ENCODE data around the gene GEMIN4. TPM values are rescaled to one million over a fixed set of nuclear protein-coding genes. Genes with fewer than 3 reads are reported as not detected.

Gene GEMIN4
- total RNA-seq = 10 to 100 TPM; 41.4 to 45.8 TPM

DNA sequence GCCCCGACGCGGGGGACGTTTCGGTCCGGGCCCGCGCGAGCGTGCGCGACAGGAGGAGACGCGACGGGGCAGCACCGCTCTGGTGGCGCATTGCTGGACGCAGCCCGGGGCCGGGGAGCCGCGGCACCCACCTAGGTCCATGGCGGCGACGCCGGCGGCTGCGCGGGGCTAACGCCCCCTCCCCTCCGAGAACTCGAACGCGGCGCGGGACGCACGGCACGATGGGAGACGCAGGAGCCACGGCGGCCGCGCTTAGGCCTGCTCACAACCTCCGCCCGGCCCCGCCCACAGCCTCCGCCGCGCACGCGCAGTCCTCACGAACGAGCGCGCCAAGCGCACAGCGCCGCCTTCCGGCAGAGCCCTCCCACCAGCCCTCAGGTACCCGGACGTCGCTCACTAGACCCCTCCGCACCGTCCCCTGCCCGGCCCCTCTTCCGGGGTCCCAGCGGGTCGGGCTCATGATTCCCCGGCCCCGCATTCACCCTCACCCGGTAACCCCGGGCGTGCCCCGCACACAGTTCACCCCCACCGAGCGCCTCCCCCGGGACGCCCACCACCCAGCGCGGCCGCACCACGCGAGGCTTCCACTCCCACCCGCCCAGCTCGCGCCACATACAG lies at the start of gene GEMIN4:
Gene GEMIN4, minus strand, starts transcription at position 263 of the 618 bp plus-strand sequence. Its CDS starts 122 bp downstream, at position 141.
- POLR2A ChIA-PET = interaction anchor here (1.0 to 3.6 kb wide), 5 partner anchors 15 to 335 kb away, joined by 3 to 17 read pairs (median 4); partner anchors contain the start of genes GLOD4 and MRM3
- DNase-seq = peak; percentile 97
- H3K4me3 Mint-ChIP-seq = peak within 1 kb of the TSS; percentile 95
- peak; percentile 88 for ATAC-seq
- H3K27ac Mint-ChIP-seq = peak within 1 kb of the TSS; percentile 96
- H3K27me3 Mint-ChIP-seq (ENCODE audit: low read depth) = no peaks in the 10 kb centered on the region
- peaks cover 31% of the 10 kb centered on the region for H3K4me1 Mint-ChIP-seq (ENCODE audit: low read depth)
- no peaks in the 10 kb centered on the region for H3K9me3 Mint-ChIP-seq (ENCODE audit: insufficient read depth)
- CTCF ChIA-PET = interaction anchor here (0.9 to 2.2 kb wide), 13 partner anchors 8 to 340 kb away, joined by 3 to 13 read pairs (median 5); partner anchors contain the start of genes TIMM22 and VPS53
- peaks cover 49% of the 10 kb centered on the region for H3K36me3 Mint-ChIP-seq (ENCODE audit: low read depth)

DNA sequence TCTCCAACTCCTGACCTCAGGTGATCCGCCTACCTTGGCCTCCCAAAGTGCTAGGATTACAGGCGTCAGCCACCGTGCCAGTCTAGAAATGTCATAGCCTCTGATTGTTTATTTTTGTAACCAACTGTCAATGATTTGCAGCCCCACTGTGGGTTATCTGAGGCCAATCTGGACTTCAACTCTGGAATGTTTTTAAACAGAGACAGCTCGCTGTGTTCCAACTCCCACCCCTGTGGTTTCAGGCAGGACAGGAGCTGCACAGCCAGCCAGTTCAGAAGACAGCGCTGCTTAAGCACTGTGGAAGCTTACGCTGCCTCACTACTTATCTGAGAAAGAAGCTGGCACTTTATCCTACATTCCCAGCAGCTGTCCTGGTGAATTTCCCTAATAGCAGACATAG lies 49.6 kb upstream of the GEMIN4 start:
- Mint-ChIP-seq H3K27me3 (ENCODE audit: low read depth) (no peaks in the 10 kb centered on the region), H3K36me3 (ENCODE audit: low read depth) (no peaks in the 10 kb centered on the region), H3K4me3 (no peak overlapping the region), H3K4me1 (ENCODE audit: low read depth) (no peaks in the 10 kb centered on the region), H3K27ac (no peak overlapping the region), H3K9me3 (ENCODE audit: insufficient read depth) (no peaks in the 10 kb centered on the region)
- ChIA-PET CTCF (interaction anchor here (1.2 kb wide), 1 partner anchor 179 kb away, joined by 5 read pairs; no protein-coding TSS in a partner anchor), POLR2A (interaction anchor here (1.1 kb wide), 1 partner anchor 19 kb away, joined by 3 read pairs; the partner anchor contains the start of genes GLOD4 and MRM3)
- ATAC-seq = no peak
- DNase-seq = no peak

DNA sequence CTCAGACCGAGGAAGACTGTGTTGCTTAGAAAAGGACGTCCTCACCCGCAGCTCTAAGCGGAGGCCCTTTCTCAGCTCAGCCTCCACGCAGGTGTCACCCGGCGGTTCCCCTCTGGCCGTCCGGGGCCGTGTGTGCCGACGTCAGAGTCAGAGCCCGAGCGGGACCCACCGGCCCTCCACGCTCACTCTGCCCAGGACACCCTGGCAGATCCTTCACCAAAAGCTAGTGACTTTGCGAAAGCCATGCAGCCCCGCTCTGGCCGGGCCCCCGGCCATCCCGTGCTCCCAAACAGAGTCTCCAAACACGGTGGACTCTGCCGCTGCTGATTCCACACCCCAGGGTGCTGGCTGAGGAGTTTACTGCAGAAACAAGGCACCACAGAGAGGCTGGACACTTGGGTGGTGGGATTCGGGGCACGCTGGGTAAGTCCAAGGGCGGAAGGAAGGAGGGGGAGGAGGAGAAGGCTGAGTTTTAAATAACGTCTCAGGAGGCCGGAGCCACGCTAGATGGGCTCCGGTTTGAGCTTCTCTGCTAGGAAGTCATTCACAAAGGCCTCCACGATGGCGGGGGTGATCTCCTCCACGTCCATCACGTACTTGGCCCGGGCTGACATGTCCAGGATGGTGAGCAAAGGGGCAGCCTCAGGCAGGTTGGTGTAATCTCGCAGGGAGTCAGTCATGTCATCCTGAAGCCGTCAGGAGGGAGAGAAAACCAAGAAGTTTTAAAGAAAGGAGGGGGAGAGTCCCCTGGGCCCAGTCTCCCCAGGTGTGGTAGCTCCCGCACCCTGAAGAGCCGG lies 48.6 kb upstream of the GEMIN4 start:
- H3K27me3 Mint-ChIP-seq (ENCODE audit: low read depth) = no peaks in the 10 kb centered on the region
- DNase-seq = no peak
- no peaks in the 10 kb centered on the region for H3K36me3 Mint-ChIP-seq (ENCODE audit: low read depth)
- no peak overlapping the region for H3K27ac Mint-ChIP-seq
- no peak for ATAC-seq
- H3K4me1 Mint-ChIP-seq (ENCODE audit: low read depth) = no peaks in the 10 kb centered on the region
- ChIA-PET CTCF (interaction anchor here (7.4 kb wide), 1 partner anchor 181 kb away, joined by 90 read pairs; the partner anchor contains the start of gene NXN), POLR2A (interaction anchor here (1.3 kb wide), 1 partner anchor 19 kb away, joined by 3 read pairs; the partner anchor contains the start of genes GLOD4 and MRM3)
- no peak overlapping the region for H3K4me3 Mint-ChIP-seq
- H3K9me3 Mint-ChIP-seq (ENCODE audit: insufficient read depth) = no peaks in the 10 kb centered on the region

DNA sequence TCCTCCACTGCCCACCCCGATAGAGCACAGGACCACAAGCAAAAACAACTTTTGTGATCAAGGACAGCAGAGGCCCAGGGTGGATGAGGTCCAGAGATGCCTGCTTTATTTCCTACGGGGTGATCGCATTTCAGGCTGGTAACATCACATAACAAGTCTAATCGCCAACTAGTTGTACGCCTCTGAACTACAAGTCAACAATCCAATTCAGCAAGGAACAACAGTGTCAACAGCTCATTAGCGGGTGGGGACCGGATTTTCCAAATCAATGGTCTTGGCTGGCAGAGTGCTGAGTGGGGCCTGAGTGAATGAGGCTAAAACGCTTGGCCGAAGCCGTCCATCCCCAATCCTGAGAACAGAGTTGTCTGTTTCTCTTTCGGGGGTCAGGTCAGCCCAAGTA lies 47.2 kb upstream of the GEMIN4 start:
- ATAC-seq (no peak), DNase-seq (no peak)
- H3K36me3 Mint-ChIP-seq (ENCODE audit: low read depth) = no peaks in the 10 kb centered on the region
- peaks cover 7% of the 10 kb centered on the region for H3K4me1 Mint-ChIP-seq (ENCODE audit: low read depth)
- no peak overlapping the region for H3K27ac Mint-ChIP-seq
- ChIA-PET POLR2A (interaction anchor here (1.3 kb wide), 1 partner anchor 18 kb away, joined by 4 read pairs; the partner anchor contains the start of genes GLOD4 and MRM3), CTCF (interaction anchor here (7.4 kb wide), 1 partner anchor 182 kb away, joined by 90 read pairs; the partner anchor contains the start of gene NXN)
- no peak overlapping the region for H3K4me3 Mint-ChIP-seq
- H3K9me3 Mint-ChIP-seq (ENCODE audit: insufficient read depth) = no peaks in the 10 kb centered on the region
- no peaks in the 10 kb centered on the region for H3K27me3 Mint-ChIP-seq (ENCODE audit: low read depth)

DNA sequence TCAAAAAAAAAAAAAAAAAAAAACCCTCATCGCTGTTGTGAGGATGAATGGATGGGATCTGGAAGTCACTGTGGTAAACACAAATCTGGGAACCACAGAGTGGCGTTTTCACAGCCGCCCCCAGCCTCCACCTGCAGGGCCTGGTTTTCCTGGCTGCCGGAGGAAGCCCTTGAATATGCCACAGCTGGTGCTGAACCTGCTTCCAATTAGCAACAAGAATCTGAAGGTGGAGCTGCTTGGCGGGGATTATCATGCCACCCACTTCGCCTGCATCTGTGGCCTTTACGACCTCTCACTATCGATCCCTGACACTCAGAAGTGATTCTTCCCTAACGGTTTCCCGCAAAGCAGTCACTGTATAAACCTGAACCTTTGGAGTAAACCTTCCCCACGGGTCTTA lies 46.2 kb upstream of the GEMIN4 start:
- ChIA-PET POLR2A (interaction anchor here (1.3 kb wide), 1 partner anchor 16 kb away, joined by 4 read pairs; the partner anchor contains the start of genes GLOD4 and MRM3), CTCF (interaction anchor here (7.4 kb wide), 1 partner anchor 183 kb away, joined by 90 read pairs; the partner anchor contains the start of gene NXN)
- H3K36me3 Mint-ChIP-seq (ENCODE audit: low read depth) = peaks cover 2% of the 10 kb centered on the region
- H3K9me3 Mint-ChIP-seq (ENCODE audit: insufficient read depth) = no peaks in the 10 kb centered on the region
- no peak for ATAC-seq
- H3K4me1 Mint-ChIP-seq (ENCODE audit: low read depth) = peaks cover 7% of the 10 kb centered on the region
- no peak overlapping the region for H3K4me3 Mint-ChIP-seq
- H3K27ac Mint-ChIP-seq = no peak overlapping the region
- DNase-seq = no peak
- no peaks in the 10 kb centered on the region for H3K27me3 Mint-ChIP-seq (ENCODE audit: low read depth)

DNA sequence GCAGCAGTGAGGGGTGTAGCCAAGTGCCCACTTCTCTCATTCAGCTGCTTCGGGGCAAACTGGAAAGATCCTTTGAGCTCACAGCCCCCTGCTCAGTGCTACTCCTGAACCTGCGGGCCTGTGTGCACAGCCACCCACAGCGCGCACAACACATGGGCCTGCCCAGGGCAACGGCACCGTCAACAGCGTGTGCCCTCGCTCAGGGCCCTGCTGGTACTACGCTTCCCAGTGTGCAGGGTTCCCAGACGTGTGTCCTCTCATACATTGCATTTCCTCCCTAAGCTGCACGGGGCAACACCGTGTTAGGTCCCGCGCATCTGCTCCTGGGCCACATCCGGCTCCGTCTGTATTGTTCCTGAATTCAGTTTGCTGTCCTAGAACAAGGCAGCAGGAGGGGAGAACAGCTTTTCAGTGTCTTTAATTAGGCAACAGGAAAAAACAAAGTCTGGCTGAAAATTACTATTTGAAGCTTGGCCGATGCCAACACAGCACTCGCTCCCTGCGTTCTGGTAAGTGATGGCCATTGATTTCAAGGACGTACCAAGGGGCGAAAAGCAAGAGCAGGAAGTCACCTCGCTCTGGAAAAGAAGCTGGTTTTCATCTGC lies 45.3 kb upstream of the GEMIN4 start:
- POLR2A ChIA-PET = no interaction called here
- H3K27me3 Mint-ChIP-seq (ENCODE audit: low read depth) = no peaks in the 10 kb centered on the region
- no peak for DNase-seq
- H3K9me3 Mint-ChIP-seq (ENCODE audit: insufficient read depth) = no peaks in the 10 kb centered on the region
- H3K4me3 Mint-ChIP-seq = no peak overlapping the region
- H3K27ac Mint-ChIP-seq = no peak overlapping the region
- H3K4me1 Mint-ChIP-seq (ENCODE audit: low read depth) = peaks cover 7% of the 10 kb centered on the region
- CTCF ChIA-PET = interaction anchor here (7.4 kb wide), 1 partner anchor 184 kb away, joined by 90 read pairs; the partner anchor contains the start of gene NXN
- ATAC-seq = no peak
- peaks cover 7% of the 10 kb centered on the region for H3K36me3 Mint-ChIP-seq (ENCODE audit: low read depth)

DNA sequence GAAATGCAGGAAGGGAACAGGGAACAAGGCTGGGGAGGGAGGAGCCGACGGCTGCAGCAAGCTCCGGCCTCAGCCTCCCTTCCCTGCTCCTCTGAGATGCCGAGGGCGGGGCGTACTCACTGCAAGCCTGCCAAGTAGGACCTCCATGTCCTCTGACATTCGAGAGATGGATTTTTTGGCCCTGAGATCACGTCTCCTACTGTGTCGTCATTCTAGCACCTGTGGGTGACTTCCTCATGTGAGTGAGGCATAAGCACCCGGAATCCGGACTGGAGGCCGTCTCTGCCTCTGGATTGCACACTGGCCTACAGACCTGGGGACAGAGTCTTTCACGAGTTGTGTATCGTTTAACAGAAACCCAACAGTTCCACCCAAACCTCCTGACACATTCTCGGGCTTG lies 44.5 kb upstream of the GEMIN4 start:
- peaks cover 7% of the 10 kb centered on the region for H3K4me1 Mint-ChIP-seq (ENCODE audit: low read depth)
- POLR2A ChIA-PET = no interaction called here

DNA sequence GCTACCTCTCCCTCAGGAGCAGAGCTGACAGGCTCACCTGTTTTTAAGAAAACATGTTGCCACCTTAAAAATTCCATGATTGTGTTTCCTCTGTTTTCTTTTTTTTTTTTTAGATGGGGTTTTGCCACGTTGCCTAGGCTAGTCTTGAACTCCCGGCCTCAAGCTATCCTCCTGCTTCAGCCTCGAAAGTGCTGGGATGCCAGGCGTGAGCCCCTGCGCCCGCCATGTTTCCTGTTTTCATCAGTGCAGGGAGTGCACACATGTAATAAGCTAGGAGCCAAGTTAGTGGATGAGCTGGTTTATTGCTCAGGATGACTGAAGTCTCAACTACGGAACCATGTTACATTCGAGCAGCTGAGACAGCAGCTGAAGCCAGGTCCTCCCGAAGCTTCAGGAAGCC lies 43.7 kb upstream of the GEMIN4 start:
- no peaks in the 10 kb centered on the region for H3K27me3 Mint-ChIP-seq (ENCODE audit: low read depth)
- H3K36me3 Mint-ChIP-seq (ENCODE audit: low read depth) = peaks cover 16% of the 10 kb centered on the region
- POLR2A ChIA-PET = no interaction called here
- peaks cover 7% of the 10 kb centered on the region for H3K4me1 Mint-ChIP-seq (ENCODE audit: low read depth)
- no peak overlapping the region for H3K27ac Mint-ChIP-seq
- H3K9me3 Mint-ChIP-seq (ENCODE audit: insufficient read depth) = no peaks in the 10 kb centered on the region
- no peak for DNase-seq
- ATAC-seq = no peak
- no peak overlapping the region for H3K4me3 Mint-ChIP-seq
- CTCF ChIA-PET = interaction anchor here (1.7 to 7.4 kb wide), 5 partner anchors 13 to 203 kb away, joined by 5 to 90 read pairs (median 14); partner anchors contain the start of genes NXN and TIMM22

More for the DNA sequence above, 44.5 kb upstream of the GEMIN4 start:
- DNase-seq (no peak), ATAC-seq (no peak)
- Mint-ChIP-seq H3K36me3 (ENCODE audit: low read depth) (peaks cover 8% of the 10 kb centered on the region), H3K27me3 (ENCODE audit: low read depth) (no peaks in the 10 kb centered on the region), H3K9me3 (ENCODE audit: insufficient read depth) (no peaks in the 10 kb centered on the region), H3K4me3 (no peak overlapping the region), H3K27ac (no peak overlapping the region)
- CTCF ChIA-PET = interaction anchor here (2.1 to 7.4 kb wide), 4 partner anchors 13 to 203 kb away, joined by 5 to 90 read pairs (median 10); partner anchors contain the start of genes NXN and TIMM22

DNA sequence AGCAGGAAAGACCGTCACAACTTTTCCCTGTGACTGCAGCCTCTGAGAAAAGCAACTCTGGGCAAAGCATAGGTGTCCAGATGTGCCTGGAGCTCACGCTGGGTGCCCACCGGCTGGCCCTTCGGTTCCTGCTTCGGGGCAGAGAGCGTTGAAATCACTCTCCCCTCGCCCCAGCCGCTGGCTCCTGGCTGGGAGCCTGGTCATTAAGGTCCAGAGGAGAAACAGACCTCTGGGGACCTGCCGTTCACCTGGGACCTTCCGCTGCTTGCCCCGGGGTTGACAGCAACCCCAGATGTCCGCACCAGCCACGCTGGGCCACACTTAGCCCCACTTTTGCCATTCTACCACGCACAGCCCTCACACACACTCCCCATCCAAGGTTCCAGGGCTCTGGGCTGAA lies 43.2 kb upstream of the GEMIN4 start:
- ChIA-PET POLR2A (no interaction called here), CTCF (interaction anchor here (1.0 to 7.4 kb wide), 7 partner anchors 12 to 261 kb away, joined by 3 to 90 read pairs (median 6); partner anchors contain the start of genes NXN and TIMM22)
- Mint-ChIP-seq H3K9me3 (ENCODE audit: insufficient read depth) (no peaks in the 10 kb centered on the region), H3K27me3 (ENCODE audit: low read depth) (no peaks in the 10 kb centered on the region), H3K4me3 (no peak overlapping the region), H3K36me3 (ENCODE audit: low read depth) (peaks cover 16% of the 10 kb centered on the region), H3K4me1 (ENCODE audit: low read depth) (peaks cover 7% of the 10 kb centered on the region), H3K27ac (no peak overlapping the region)
- ATAC-seq (no peak), DNase-seq (no peak)

DNA sequence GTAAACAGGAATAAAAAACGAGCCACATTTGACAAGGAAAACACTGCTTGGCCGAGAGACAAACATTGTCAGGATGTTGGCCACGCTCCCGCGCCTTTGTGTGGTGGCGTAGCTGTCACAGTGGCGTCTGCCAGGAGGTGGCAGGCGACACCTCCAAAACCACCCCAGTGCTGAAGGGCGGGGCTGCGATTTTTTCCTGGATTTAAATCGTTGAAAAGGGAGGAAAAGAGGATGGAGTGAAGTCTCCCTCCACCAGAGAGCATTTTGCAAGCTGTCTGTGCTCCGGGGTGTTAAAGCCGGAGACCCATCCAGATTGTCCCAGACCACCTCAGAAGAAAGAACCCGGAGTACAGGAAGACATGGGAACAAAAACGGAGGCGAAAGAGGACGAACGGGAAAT lies 42.8 kb upstream of the GEMIN4 start:
- Mint-ChIP-seq H3K27ac (no peak overlapping the region), H3K27me3 (ENCODE audit: low read depth) (no peaks in the 10 kb centered on the region), H3K4me3 (no peak overlapping the region), H3K4me1 (ENCODE audit: low read depth) (peaks cover 7% of the 10 kb centered on the region), H3K36me3 (ENCODE audit: low read depth) (peaks cover 18% of the 10 kb centered on the region), H3K9me3 (ENCODE audit: insufficient read depth) (no peaks in the 10 kb centered on the region)
- ChIA-PET CTCF (interaction anchor here (1.0 to 7.4 kb wide), 7 partner anchors 12 to 262 kb away, joined by 3 to 90 read pairs (median 6); partner anchors contain the start of genes NXN and TIMM22), POLR2A (no interaction called here)
- DNase-seq (peak; percentile 62), ATAC-seq (peak; percentile 74)

DNA sequence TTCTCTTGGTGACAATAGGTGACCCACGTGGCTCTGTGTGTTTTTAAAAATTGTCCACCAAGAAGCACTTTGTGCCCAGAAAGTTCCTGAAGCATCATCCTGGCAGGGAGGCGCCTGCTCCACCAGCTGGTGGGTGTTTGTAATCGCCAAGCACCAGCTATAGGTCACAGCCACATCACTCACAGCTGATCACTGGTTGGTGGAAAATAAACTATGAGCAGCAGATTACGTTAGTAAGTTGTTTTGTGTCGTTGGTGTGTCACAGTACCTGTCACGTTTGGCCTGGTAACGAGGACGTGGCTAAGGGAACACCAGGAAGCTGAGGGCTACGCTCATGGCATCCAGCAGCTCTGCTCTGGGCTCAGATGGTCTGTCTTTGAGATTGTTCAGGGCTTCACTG lies 40.2 kb upstream of the GEMIN4 start:
- no peak overlapping the region for H3K27ac Mint-ChIP-seq
- H3K9me3 Mint-ChIP-seq (ENCODE audit: insufficient read depth) = no peaks in the 10 kb centered on the region
- CTCF ChIA-PET = interaction anchor here (1.3 to 2.2 kb wide), 3 partner anchors 10 to 191 kb away, joined by 3 to 15 read pairs (median 5); partner anchors contain the start of genes GLOD4 and MRM3
- no peaks in the 10 kb centered on the region for H3K27me3 Mint-ChIP-seq (ENCODE audit: low read depth)
- DNase-seq (no peak), ATAC-seq (no peak)
- peaks cover 7% of the 10 kb centered on the region for H3K4me1 Mint-ChIP-seq (ENCODE audit: low read depth)
- no peak overlapping the region for H3K4me3 Mint-ChIP-seq
- peaks cover 24% of the 10 kb centered on the region for H3K36me3 Mint-ChIP-seq (ENCODE audit: low read depth)
- POLR2A ChIA-PET = interaction anchor here (0.7 kb wide), 1 partner anchor 10 kb away, joined by 3 read pairs; the partner anchor contains the start of genes GLOD4 and MRM3
